HG03066 (cell line): ENCODE results near the gene TXNRD3.
"Not testable (repeated sequence)": the region's sequence is repeated elsewhere in the genome, so short reads cannot be mapped to it uniquely, and the experiment has no call there.

ENCODE experiments used
- ATAC-seq: cut with Tn5 transposase; IDR thresholded peaks from one replicate; pipeline ENCODE4 v1.9.1; 2021; ENCODE audit warnings: low read depth; ENCODE audit not compliant: unreplicated experiment

TXNRD3 gene

DNA sequence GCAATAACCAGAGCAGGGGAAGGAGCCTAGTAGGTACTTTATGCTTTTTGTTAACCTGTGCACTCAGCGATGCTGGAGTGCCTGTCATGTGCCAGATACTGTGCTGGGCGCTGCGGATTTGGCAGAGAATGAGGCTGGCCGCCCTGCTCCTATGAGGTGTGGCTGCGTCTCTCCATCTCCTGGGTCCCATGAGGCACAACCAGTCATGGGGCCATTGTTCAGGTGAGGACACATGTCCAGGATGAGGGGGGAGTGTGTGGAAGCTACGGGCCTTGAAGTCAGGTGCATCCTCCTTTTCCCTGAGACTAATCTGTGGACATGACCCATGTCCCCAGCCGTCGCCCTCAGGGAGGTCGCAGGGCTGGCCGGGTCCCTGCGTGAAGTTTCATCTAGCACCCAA, 963 bp upstream of the TXNRD3 start:
- no peak for ATAC-seq

DNA sequence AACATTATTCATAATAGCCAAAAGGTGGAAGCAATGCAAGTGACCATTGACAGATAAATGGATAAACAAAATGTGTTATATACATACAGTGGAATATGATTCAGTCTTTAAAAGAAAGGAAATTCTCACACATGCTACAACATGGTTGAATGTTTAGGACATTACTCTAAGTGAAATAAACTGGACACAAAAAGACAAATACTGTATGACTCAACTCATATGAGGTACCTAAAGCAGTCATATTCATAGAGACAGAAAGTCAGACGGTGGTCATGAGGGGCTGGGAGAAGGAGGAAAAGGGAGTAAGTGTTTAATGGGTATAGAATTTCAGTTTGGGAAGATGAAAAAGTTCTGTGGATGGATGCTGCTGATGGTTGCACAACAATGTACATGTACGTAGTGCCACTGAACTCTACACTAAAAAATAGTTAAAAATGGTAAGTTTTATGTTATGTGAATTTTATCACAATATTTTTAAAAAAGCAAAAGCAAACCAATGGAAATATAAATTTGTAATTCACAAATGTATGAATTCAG, 5.3 kb downstream of the TXNRD3 start:
- ATAC-seq: no peak

DNA sequence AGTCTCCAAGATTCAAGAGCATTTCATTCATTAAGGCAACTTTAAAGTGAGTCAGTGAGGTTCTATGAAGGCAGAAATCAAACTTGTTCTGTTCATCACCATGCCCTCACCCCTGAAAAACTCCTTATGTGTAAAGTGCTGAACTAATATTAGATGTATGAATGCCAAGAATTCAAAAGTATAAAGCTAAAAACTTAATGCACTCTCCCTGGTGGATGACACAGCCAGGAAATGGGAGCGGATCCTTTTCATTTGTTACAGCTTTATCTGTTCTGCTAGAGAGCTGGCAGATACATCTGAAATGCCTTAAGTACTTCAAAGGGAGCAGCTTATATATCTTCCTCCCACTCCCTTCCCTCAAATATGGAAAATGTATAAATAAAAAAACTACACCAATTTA, 8.2 kb downstream of the TXNRD3 start:
- ATAC-seq: no peak

- no peak for ATAC-seq
These were observed 10.3 kb downstream of the TXNRD3 start for GRCh38 chr3:126644615-126645014.

GRCh38 chr3:126638790-126639189, 16.1 kb downstream of the TXNRD3 start:
- ATAC-seq: no peak

- no peak for ATAC-seq
These were observed 18.5 kb downstream of the TXNRD3 start for GRCh38 chr3:126636436-126636835.

- no peak for ATAC-seq
These were observed 20.1 kb downstream of the TXNRD3 start for GRCh38 chr3:126634803-126635202.

DNA sequence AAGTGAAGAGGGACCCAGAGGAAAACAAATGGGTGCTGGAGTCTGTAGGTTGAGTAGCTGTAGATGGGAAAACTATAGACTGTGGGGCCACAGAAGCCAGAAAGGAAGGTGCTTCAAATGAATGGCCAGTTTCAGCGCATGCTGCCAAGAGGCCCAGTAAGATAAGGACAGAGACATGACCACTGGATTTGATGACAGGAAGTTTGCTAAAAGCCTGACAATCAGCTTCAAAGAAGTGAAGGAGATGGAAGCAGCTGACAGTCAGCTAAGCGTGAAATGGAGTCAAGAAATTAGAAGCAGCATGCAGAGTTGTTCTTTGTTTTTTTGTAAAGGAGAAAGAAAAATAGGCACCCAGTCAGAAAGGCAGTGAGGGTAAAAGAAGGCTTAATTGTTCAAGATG, 24.9 kb downstream of the TXNRD3 start:
- ATAC-seq: no peak

- ATAC-seq: not testable (repeated sequence)
These were observed 29.2 kb downstream of the TXNRD3 start for GRCh38 chr3:126625735-126626134.

DNA sequence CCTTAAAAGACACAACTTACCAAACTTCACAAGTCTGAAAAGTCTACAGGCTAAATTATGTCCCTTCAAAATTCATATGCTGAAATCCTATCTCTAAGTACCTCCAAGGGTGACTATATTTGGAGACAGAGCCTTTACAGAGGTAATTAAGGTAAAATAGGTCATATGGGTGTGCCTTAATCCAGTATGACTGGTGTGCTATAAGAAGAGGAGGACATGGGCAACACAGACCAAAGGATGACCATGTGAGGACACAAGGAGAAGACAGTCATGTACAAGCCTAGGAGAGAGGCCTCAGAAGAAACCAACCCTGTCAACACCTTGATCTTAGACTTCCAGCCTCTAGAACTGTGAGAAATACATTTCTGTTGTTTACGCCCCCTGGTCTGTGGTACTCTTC, 32.2 kb downstream of the TXNRD3 start:
- no peak for ATAC-seq

DNA sequence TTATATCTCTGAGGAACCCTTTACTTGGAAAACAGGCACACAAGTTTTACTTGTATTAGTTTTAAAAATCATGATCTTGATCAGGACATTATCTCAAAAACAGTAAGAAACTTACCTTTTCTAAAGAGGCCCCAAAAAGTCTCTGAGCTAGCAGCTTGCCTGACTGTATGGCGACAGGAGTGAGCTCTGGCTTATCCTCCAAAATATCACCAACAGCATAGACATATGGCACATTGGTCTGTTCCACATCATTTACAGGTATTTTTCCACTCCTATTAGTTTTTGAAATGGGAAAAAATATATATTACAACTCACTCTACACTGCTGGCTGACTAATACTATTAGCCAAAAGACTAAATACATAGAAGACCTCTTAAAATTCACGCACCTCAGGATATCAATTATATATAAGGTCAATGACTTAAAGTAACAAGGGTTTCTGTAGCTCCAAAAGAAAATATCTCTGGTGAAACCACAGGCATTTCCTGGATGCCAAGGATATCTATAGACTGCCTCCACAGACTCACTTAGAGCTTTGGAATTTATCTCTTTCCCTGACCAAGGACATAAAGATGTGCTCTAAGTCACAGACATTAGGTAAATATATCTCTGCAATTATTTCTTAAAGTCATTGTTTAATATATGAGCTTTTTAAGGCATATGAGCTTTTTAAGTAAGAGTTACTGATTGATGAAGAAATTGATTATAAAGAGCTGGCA, 33.1 kb downstream of the TXNRD3 start:
- no peak for ATAC-seq

DNA sequence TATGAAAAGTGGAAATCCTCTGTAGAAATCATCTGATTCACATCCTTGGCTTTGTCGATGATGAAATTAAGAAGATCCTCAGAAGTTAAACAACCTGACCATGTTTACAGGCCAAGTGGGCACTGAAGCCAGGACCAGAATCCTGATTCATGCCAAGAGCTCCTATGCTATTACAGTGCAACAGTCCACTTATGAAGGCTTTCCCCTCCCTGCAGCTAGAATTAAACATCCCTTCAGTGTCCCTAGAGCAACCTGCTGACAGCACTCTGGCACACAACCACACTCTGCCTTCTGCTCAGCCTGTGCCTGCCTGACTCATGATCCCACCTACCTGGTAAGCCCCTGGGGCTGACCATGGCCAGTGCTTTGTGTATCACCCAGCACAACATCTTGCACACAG, 33.8 kb downstream of the TXNRD3 start:
- no peak for ATAC-seq

- no peak for ATAC-seq
These were observed 34.2 kb downstream of the TXNRD3 start for GRCh38 chr3:126620738-126621137.

- no peak for ATAC-seq
These were observed 36.2 kb downstream of the TXNRD3 start for GRCh38 chr3:126618760-126619159.

DNA sequence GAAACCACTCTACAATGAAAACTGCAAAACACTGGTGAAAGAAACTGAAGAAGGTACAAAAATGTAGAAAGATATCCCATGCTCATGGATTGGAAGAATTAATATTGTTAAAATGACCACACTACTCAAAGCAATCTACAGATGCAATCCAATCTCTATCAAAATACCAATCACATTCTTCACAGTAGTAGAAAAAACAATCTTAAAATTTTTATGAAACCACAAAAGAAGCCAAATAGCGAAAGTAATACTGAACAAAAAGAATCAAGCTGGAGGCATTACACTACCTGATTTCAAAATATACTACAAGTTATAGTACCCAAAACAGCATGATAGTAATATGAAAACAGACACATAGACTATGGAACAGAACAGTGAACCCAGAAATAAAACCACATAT, 36.9 kb downstream of the TXNRD3 start:
- ATAC-seq: no peak

GRCh38 chr3:126617571-126617970, 37.4 kb downstream of the TXNRD3 start:
- no peak for ATAC-seq

DNA sequence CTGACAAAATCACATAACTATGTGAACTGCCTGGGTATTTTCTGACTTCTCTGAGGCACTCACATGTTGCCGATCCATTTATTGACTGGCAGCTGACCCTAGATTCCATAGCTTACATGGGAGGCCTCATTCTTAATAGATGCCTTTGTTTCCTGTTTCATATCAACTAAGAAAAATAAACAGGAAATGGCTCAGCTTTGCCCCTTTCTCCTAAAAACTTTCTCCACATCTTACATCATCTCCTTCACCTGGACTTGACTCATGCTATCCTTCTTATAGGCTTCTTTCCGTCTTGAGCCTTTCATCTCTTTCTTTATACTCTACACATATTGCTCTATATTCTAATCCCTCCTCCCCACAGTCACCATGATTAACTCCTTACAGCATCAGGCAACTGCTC, 38.0 kb downstream of the TXNRD3 start:
- no peak for ATAC-seq

GRCh38 chr3:126613479-126614188, 41.3 kb downstream of the TXNRD3 start:
- ATAC-seq: no peak

DNA sequence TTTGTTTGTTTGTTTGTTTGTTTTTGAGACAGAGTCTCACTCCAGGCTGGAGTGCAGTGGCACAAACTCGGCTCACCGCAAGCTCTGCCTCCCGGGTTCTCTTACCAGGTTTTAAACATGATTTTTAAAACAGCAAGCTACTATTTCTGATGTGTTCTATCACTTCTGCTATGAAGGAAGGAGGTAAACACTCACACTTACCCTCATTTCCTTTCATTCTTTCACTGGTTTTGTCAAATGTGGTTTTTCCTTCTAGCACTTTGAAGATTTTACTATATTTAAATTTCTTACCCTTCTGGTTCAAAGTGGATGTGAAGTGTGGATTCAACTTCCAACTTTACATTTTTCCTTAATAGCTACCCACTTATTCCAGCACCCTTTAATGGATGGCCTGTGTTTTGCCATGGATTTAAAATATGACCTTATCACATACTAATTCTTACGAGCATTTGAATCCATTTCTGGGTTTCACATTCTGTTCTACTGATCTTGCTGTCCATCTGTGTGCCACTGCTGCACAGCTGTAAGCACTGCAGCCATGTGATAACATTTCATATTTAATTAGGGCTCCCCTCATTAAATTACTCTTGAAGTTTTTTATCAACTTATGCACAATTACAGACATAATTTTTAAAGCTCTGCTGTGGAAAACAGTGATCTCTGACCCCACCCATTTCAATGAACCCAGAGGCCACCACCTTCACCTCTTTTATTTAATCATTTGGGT, 42.3 kb downstream of the TXNRD3 start:
- no peak for ATAC-seq

DNA sequence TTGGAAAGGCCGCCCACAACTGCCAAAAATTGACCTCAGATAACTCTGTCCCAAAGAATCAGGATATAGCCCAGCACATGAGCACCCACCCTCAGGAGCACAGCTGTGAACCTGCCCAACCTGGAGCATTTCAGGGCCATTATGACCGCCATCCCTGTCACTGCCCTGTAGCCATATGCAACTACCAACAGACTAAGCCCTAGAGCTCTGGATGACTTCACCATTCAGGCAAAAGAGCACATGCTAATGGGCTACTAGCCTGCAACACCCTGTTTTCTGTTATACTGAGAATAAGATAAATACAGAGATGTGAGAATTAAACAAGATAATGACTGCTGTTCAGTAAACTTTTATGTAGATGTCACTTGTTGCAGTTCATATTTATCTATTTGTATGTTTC, 45.0 kb downstream of the TXNRD3 start:
- ATAC-seq: no peak

DNA sequence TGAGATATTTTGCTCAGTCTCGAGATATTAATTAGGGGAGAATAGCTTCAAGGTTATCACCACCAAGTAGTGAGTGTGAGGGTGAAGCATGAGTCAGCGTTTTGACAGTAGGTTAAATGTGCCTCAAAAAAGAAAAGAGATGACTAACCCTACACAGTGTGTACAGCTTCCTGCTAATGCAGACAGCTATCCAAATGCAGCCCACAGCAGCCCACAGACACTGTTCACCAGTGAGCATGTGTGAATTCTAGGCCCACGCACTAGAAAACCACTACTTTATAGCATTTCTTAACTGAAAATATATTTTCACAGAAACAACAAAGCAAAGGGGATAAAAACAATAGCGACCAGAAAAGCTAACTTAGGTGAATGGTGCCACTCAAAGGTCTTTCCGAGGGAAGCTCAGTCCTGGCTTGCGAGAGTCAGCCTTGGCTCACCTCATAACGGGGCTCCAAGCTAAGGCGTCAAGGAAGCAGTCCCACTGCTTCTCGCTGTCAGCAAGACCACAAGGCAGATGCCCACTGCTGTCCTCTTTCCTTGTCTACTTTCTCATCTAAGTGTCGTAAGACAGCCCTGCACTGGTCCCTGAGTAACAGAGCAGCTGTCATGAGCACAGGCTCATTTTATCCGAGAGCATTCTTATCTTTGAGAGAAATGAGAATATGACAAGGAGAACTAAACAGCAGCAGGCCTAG, 47.6 kb downstream of the TXNRD3 start:
- no peak for ATAC-seq
